Measurements from ENCODE around the gene TIGD3. TPM values are rescaled to one million over a fixed set of nuclear protein-coding genes. Genes with fewer than 3 reads are reported as not detected.
A peak's percentile ranks its signal among the peaks of the same experiment; 100 is the strongest.

Gene TIGD3
- total and polyA plus RNA-seq, 9 donors: 0.11 to 0.72 (median 0.33) TPM; not detected in 2

GRCh38 chr11:65393513-65394079, 39.0 kb downstream of the TIGD3 start:
- 79 to 88% (median 87%) methylated on average over 10 to 17 of the region's 17 CpGs for WGBS, 3 donors
- intact Hi-C loops (cut with DNase I): no loop called here
- Histone ChIP-seq H3K27me3 (no peaks in the 10 kb centered on the region), H3K27ac (no peak overlapping the region), H3K36me3 (no peaks in the 10 kb centered on the region), H3K4me3 (no peak overlapping the region), H3K4me1 (ENCODE audit: insufficient read depth) (peaks cover 2% of the 10 kb centered on the region), H3K9me3 (no peaks in the 10 kb centered on the region)
- peak in 1 of 5 donors; percentile 34 for DNase-seq
- TF ChIP-seq POLR2A (IDR thresholded peaks at IDR 0.05): no peak
- TF ChIP-seq, protein P1, sequence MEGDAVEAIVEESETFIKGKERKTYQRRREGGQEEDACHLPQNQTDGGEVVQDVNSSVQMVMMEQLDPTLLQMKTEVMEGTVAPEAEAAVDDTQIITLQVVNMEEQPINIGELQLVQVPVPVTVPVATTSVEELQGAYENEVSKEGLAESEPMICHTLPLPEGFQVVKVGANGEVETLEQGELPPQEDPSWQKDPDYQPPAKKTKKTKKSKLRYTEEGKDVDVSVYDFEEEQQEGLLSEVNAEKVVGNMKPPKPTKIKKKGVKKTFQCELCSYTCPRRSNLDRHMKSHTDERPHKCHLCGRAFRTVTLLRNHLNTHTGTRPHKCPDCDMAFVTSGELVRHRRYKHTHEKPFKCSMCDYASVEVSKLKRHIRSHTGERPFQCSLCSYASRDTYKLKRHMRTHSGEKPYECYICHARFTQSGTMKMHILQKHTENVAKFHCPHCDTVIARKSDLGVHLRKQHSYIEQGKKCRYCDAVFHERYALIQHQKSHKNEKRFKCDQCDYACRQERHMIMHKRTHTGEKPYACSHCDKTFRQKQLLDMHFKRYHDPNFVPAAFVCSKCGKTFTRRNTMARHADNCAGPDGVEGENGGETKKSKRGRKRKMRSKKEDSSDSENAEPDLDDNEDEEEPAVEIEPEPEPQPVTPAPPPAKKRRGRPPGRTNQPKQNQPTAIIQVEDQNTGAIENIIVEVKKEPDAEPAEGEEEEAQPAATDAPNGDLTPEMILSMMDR (IDR thresholded peaks at IDR 0.05): no peak
- no peak for TF ChIP-seq EP300 (IDR thresholded peaks at IDR 0.05)

GRCh38 chr11:65394125-65394536, 39.6 kb downstream of the TIGD3 start:
- peaks cover 2% of the 10 kb centered on the region for H3K4me1 ChIP-seq (ENCODE audit: insufficient read depth)
- intact Hi-C loops (cut with DNase I): no loop called here
- peak in 1 of 5 donors; percentile 28 for DNase-seq
- H3K36me3 ChIP-seq: no peaks in the 10 kb centered on the region
- H3K27me3 ChIP-seq: no peaks in the 10 kb centered on the region
- no peaks in the 10 kb centered on the region for H3K9me3 ChIP-seq
- H3K27ac ChIP-seq: no peak overlapping the region
- 83 to 94% (median 86%) methylated on average over 15 to 20 of the region's 20 CpGs for WGBS, 3 donors
- no peak overlapping the region for H3K4me3 ChIP-seq
- TF ChIP-seq, protein P1 (IDR thresholded peaks at IDR 0.05): no peak
- TF ChIP-seq POLR2A (IDR thresholded peaks at IDR 0.05) (no peak), EP300 (IDR thresholded peaks at IDR 0.05) (no peak)

DNA sequence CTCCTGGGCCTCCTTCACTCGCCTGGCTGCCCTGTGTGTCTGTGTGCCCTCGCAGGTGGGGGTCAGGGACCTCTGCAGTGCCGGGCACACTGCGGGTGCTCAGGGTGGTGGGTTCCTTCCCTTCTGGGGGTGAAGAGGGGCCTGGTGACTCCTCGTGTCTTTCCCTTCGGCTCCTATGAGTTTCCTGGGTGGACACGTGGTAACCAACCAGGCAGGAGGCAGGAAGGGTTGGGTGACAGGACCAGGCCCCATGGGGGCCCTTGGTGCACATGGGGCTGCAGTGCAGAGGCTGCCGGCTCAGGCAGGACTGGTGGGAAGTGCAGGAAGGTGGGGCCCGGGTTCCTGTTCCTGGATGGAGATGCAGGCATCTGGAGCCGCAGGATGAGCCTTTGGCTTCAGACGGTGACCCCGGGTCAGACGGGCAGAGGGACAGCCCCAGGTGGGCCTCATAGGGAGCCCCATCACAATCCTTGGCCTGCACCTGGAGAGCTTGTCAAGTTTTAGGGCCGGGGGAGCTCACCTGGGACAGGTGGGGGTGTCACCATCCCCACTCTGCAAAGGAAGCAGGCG, 41.5 kb downstream of the TIGD3 start:
- no peak for DNase-seq
- Histone ChIP-seq H3K27ac (no peak overlapping the region), H3K36me3 (no peaks in the 10 kb centered on the region), H3K27me3 (no peaks in the 10 kb centered on the region), H3K9me3 (no peaks in the 10 kb centered on the region), H3K4me1 (ENCODE audit: insufficient read depth) (no peaks in the 10 kb centered on the region), H3K4me3 (no peak overlapping the region)
- WGBS, 3 donors: 87 to 90% (median 89%) methylated on average over 15 of the region's 15 CpGs
- intact Hi-C loops (cut with DNase I): no loop called here
- TF ChIP-seq POLR2A (IDR thresholded peaks at IDR 0.05) (no peak), EP300 (IDR thresholded peaks at IDR 0.05) (no peak)
- TF ChIP-seq, protein P1 (IDR thresholded peaks at IDR 0.05): no peak

- Histone ChIP-seq H3K27ac (no peak overlapping the region), H3K9me3 (no peaks in the 10 kb centered on the region), H3K4me1 (ENCODE audit: insufficient read depth) (no peaks in the 10 kb centered on the region), H3K36me3 (no peaks in the 10 kb centered on the region), H3K27me3 (no peaks in the 10 kb centered on the region), H3K4me3 (no peak overlapping the region)
- DNase-seq: no peak
- intact Hi-C loops (cut with DNase I): no loop called here
- TF ChIP-seq, protein P1 (IDR thresholded peaks at IDR 0.05): no peak
- TF ChIP-seq POLR2A (IDR thresholded peaks at IDR 0.05): no peak
- no peak for TF ChIP-seq EP300 (IDR thresholded peaks at IDR 0.05)
- WGBS, 3 donors: 89 to 92% (median 92%) methylated on average over 38 of the region's 38 CpGs
Measured at GRCh38 chr11:65396769-65397745, 42.5 kb downstream of the TIGD3 start.
